Myocyte (in vitro differentiated cells): Measurements from ENCODE around the gene CBX3. TPM values are rescaled to one million over a fixed set of nuclear protein-coding genes. Genes with fewer than 3 reads are reported as not detected.
"Not testable (repeated sequence)": the region's sequence is repeated elsewhere in the genome, so short reads cannot be mapped to it uniquely, and the experiment has no call there.

Experiments used
- DNase-seq: peaks from one replicate; pipeline ENCODE4 v3.0.0-alpha.2; 2012; ENCODE audit warnings: low read depth
- total RNA-seq: library from RNA; depleted of rRNA; stranded (reverse); fragments of >200 nt; gene quantifications from 2 replicates; pipeline ENCODE4 v1.2.3, GENCODE V29; 2014

CBX3 gene
- total RNA-seq, 1 donor from 2014 or later, result 239 TPM

GRCh38 chr7:26169271-26169670 is 32.3 kb upstream of the CBX3 start:
- DNase-seq, result no peak

DNA sequence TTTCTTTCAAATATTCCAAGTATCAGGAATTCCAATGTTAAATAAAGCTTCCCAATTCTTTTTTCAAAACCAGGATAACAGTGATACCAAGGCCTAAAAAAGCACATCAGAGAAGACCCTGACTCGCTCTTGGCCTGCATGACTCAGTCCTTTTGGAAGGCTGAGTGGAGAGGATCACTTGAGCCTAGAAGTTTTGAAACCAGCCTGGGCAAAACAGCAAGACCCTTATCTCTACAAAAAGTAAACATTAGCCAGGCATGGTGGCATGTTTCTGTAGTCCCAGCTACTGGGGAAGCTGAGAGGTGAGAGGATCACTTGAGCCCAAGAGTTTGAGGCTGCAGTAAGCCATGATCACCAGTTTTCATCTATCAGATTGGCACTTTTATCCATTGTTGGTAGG is 30.9 kb upstream of the CBX3 start:
- no peak for DNase-seq

- DNase-seq, result no peak
Measured at GRCh38 chr7:26171601-26172000, 29.9 kb upstream of the CBX3 start.

- DNase-seq, result no peak
Measured at GRCh38 chr7:26172048-26172447, 29.5 kb upstream of the CBX3 start.

GRCh38 chr7:26175903-26176302 is 25.6 kb upstream of the CBX3 start:
- DNase-seq, result not testable (repeated sequence)

DNA sequence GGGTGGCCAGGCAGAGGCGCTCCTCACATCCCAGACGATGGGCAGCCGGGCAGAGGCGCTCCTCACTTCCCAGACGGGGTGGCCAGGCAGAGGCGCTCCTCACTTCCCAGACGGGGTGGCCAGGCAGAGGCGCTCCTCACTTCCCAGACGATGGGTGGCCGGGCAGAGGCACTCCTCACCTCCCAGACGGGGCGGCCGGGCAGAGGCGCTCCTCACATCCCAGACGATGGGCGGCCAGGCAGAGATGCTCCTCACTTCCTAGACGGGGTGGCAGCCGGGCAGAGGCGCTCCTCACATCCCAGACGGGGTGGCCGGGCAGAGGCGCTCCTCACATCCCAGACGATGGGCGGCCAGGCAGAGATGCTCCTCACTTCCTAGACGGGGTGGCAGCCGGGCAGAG is 24.8 kb upstream of the CBX3 start:
- DNase-seq, result not testable (repeated sequence)

GRCh38 chr7:26177269-26177668 is 24.3 kb upstream of the CBX3 start:
- not testable (repeated sequence) for DNase-seq

- DNase-seq, result no peak
Measured at GRCh38 chr7:26178272-26178960, 23.1 kb upstream of the CBX3 start.

DNA sequence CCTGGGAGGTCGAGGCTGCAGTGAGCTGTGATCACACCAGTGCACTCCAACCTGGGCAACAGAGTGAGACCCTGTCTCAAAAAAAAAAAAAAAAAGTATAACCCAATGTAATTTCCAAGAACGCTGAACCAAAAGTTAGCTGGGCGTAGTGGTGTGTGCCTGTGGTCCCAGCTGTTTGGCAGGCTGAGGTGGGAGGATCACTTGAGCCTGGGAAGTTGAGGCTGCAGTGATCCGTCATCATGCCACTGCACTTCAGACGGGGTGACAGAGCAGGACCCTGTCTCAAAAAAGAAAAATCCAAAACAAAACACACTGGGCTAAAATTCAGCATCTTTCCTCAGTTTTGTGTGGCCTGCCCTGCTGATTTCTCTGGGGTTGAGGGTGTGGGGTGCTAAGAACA is 22.1 kb upstream of the CBX3 start:
- DNase-seq, result no peak

- no peak for DNase-seq
Measured at GRCh38 chr7:26179826-26180497, 21.6 kb upstream of the CBX3 start.

DNA sequence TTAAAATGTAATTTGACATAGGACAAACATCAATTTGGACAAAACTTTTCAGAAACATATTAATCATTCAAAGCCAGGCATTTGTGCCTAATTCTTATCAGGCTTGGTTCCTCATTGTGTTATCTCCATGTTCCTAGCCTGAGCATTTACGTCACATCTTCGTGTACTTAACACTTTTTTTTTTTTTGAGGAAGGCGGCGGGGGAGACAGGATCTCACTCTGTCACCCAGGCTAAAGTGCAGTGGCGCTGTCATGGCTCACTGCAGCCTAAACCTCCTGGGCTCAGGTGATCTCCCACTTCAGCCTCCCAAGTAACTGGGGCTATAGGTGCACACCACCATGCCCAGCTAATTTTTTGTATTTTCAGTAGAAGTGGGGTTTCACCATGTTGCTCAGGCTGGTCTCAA is 20.8 kb upstream of the CBX3 start:
- no peak for DNase-seq

GRCh38 chr7:26181474-26182227 is 19.9 kb upstream of the CBX3 start:
- DNase-seq, result no peak

GRCh38 chr7:26182283-26182682 is 19.3 kb upstream of the CBX3 start:
- DNase-seq, result peak; percentile 56

- no peak for DNase-seq
Measured at GRCh38 chr7:26182706-26183105, 18.8 kb upstream of the CBX3 start.

DNA sequence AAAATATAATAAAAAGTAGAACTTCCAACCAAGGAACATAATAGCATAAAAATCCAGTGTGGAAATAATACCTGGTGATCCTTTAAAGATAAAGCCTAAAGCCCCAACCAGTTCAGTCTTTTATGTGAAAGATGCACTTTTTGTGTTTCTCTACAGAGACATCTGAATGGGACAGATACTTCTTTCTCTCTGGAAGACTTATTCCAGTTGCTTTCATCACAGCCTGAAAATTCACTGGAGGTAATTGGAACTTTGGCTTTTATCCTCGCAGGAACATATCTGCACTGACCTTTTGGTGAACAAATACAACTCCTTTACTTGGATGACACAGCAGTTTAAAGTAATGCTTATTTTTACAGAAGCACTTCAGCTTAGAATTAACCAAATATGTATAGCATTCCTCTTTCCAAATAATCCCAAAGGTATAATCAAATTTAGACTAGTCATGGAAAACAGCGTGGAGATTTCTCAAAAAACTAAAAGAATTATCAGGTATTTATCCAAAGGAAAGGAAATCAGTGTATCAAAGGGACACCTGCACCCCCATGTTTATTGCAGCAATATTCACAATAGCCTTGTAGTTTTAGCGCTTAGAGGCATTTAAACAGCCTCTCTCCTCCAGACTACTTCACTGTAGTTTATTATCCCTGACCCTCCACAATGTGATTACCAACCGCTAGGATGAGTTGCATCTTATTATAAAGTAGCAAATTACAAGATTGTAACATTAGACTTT is 17.8 kb upstream of the CBX3 start:
- no peak for DNase-seq

- not testable (repeated sequence) for DNase-seq
Measured at GRCh38 chr7:26184281-26185101, 17.1 kb upstream of the CBX3 start.

GRCh38 chr7:26185131-26185843 is 16.3 kb upstream of the CBX3 start:
- DNase-seq, result no peak

GRCh38 chr7:26185844-26186180 is 15.7 kb upstream of the CBX3 start:
- DNase-seq, result no peak

DNA sequence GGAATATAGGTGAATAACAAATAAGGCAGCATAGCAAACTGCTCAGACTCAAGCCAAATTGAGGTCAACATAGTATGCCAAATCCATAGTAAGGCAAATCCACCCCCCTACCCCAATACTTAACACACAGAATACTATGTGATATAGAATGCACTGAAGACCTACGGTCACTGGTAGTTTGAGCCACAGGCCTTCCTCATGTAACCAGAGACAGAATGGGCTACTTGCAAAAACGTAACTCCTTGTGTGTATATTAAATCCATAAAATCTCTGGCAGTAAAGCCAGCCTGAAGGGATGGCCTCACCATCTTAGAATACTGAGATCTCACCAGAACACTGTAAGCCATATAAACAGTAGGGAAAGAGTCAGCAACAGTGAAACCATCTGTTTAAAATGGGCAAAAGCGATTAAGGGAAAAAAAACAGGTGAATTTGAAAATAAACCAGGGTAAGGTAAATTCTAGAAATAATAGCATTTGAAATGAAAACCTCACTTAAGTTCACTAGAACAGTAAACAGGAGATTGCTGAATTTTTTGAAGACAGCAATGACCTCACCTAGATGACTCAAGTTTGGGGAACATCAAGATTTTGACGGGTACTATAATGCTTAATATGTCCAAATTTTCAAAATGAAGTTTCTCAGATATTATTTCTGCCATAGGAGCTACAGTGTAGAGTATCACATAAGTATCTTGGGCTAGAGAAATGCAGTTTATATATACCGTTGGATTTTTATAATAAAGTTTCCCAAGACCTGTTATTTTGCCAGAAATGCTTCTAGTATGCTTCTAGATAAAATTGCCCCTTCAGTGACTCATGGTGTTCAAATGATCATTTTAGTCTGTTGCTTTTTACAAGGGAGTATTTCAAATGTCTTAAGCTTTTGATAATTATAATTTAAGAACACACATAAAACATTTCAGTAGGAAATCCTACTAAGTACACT is 14.9 kb upstream of the CBX3 start:
- no peak for DNase-seq
